ENCODE data around the gene SLC29A3.

The SLC29A3 gene

GRCh38 chr10:71342573-71343391, 23.7 kb downstream of the SLC29A3 start:
- TF ChIP-seq CTCF (IDR thresholded peaks at IDR 0.05; ENCODE audit: borderline replicate concordance, control extremely low read depth, extremely low read depth, insufficient read depth, missing control alignments): no peak
- in situ Hi-C loops (cut with MboI; ENCODE audit: low sequenced_read_pairs, unreplicated experiment): no loop called here
- no peak for DNase-seq (ENCODE audit: low spot score)

GRCh38 chr10:71343392-71343773, 24.3 kb downstream of the SLC29A3 start:
- no peak for DNase-seq (ENCODE audit: low spot score)

GRCh38 chr10:71344154-71344925, 25.3 kb downstream of the SLC29A3 start:
- in situ Hi-C loops (cut with MboI; ENCODE audit: low sequenced_read_pairs, unreplicated experiment): no loop called here
- TF ChIP-seq CTCF (IDR thresholded peaks at IDR 0.05; ENCODE audit: borderline replicate concordance, control extremely low read depth, extremely low read depth, insufficient read depth, missing control alignments): no peak
- DNase-seq (ENCODE audit: low spot score): no peak

More at GRCh38 chr10:71343392-71343773, 24.3 kb downstream of the SLC29A3 start:
- TF ChIP-seq CTCF (IDR thresholded peaks at IDR 0.05; ENCODE audit: borderline replicate concordance, control extremely low read depth, extremely low read depth, insufficient read depth, missing control alignments): no peak
- in situ Hi-C loops (cut with MboI; ENCODE audit: low sequenced_read_pairs, unreplicated experiment): no loop called here

GRCh38 chr10:71344993-71345480, 26.0 kb downstream of the SLC29A3 start:
- in situ Hi-C loops (cut with MboI; ENCODE audit: low sequenced_read_pairs, unreplicated experiment): no loop called here
- no peak for DNase-seq (ENCODE audit: low spot score)
- no peak for TF ChIP-seq CTCF (IDR thresholded peaks at IDR 0.05; ENCODE audit: borderline replicate concordance, control extremely low read depth, extremely low read depth, insufficient read depth, missing control alignments)

GRCh38 chr10:71345694-71346093, 26.6 kb downstream of the SLC29A3 start:
- TF ChIP-seq CTCF (IDR thresholded peaks at IDR 0.05; ENCODE audit: borderline replicate concordance, control extremely low read depth, extremely low read depth, insufficient read depth, missing control alignments): no peak
- in situ Hi-C loops (cut with MboI; ENCODE audit: low sequenced_read_pairs, unreplicated experiment): no loop called here
- DNase-seq (ENCODE audit: low spot score): no peak

GRCh38 chr10:71346731-71347130, 27.7 kb downstream of the SLC29A3 start:
- DNase-seq (ENCODE audit: low spot score): no peak
- TF ChIP-seq CTCF (IDR thresholded peaks at IDR 0.05; ENCODE audit: borderline replicate concordance, control extremely low read depth, extremely low read depth, insufficient read depth, missing control alignments): no peak
- in situ Hi-C loops (cut with MboI; ENCODE audit: low sequenced_read_pairs, unreplicated experiment): no loop called here

All from GM13976 (cell line).